H1 (cell line): ENCODE data around the gene F11R. TPM values are rescaled to one million over a fixed set of nuclear protein-coding genes. Genes with fewer than 3 reads are reported as not detected.

Source experiments
- CTCF ChIA-PET: fragments of 300-600 bp; sonication (Branson Sonifier 250); formaldehyde crosslinking; loops from one replicate; lab custom pipeline; 2021; ENCODE audit not compliant: partially characterized antibody; lab: Charles Lee
- POLR2A ChIA-PET: fragments of 300-600 bp; sonication (Branson Sonifier 250); formaldehyde crosslinking; loops from one replicate; lab custom pipeline; 2021; ENCODE audit warnings: inconsistent platforms; ENCODE audit not compliant: partially characterized antibody; lab: Charles Lee
- DNase-seq, 2 experiments: peaks; one replicate each; pipeline versions ENCODE4 v3.0.0 to v3.0.0-alpha.2; 2010 to 2022; ENCODE audit warnings: low spot score in 2 of 2, low read depth in 1 of 2, mixed read lengths in 1 of 2
- FAIRE-seq: peaks from 2 replicates; lab custom pipeline; 2011; peaks lifted over from hg19 to GRCh38; lab: Jason Lieb, UNC
- H2AFZ ChIP-seq: 2 replicates; pipeline ENCODE4 v1.8.1; 2012; ENCODE audit warnings: low read length, inconsistent platforms
- H2AK5ac ChIP-seq: 2 replicates; pipeline ENCODE4 v1.6.1; 2013; ENCODE audit warnings: low read depth, low read length
- H2BK120ac ChIP-seq: replicated peaks from 2 replicates; pipeline ENCODE3; 2013; ENCODE audit warnings: low read depth, low read length, inconsistent platforms
- H2BK12ac ChIP-seq: 2 replicates; pipeline ENCODE4 v1.6.1; 2013; ENCODE audit warnings: low read depth, low read length
- H2BK15ac ChIP-seq: 2 replicates; pipeline ENCODE4 v1.6.1; 2013; ENCODE audit warnings: low read length
- H2BK20ac ChIP-seq: 2 replicates; pipeline ENCODE4 v1.6.1; 2013; ENCODE audit warnings: low read length
- H2BK5ac ChIP-seq: 2 replicates; pipeline ENCODE4 v1.6.1; 2013; ENCODE audit warnings: low read depth, low read length
- H3K14ac ChIP-seq: 2 replicates; pipeline ENCODE4 v1.6.1; 2013; ENCODE audit warnings: inconsistent platforms; ENCODE audit not compliant: insufficient read length
- H3K18ac ChIP-seq: 2 replicates; pipeline ENCODE4 v1.6.1; 2013; ENCODE audit warnings: low read length; ENCODE audit errors: extremely low read depth
- H3K23ac ChIP-seq: 2 replicates; pipeline ENCODE4 v1.6.1; 2013; ENCODE audit warnings: inconsistent platforms; ENCODE audit not compliant: insufficient read length
- H3K23me2 ChIP-seq: 2 replicates; pipeline ENCODE4 v1.6.1; 2013; ENCODE audit warnings: low read depth, low read length
- H3K27ac ChIP-seq: 2 replicates; pipeline ENCODE4 v1.6.1; 2011; ENCODE audit warnings: low read depth, low read length, inconsistent platforms
- H3K27me3 ChIP-seq, 4 experiments: replicated peaks in 1 of 4; 1 replicate in 1 of 4; 2 replicates in 3 of 4; pipeline versions ENCODE4 v1.6.1 to v1.8.1; 2011 to 2013; ENCODE audit warnings: low read length in 3 of 4, mild to moderate bottlenecking in 3 of 4, inconsistent platforms in 2 of 4, mixed read lengths in 2 of 4, moderate library complexity in 1 of 4; ENCODE audit not compliant: control insufficient read depth in 3 of 4, insufficient read depth in 3 of 4; ENCODE audit errors: extremely low read depth in 1 of 4
- H3K36me3 ChIP-seq, 4 experiments: 2 replicates each; pipeline versions ENCODE4 v1.6.1 to v1.8.1; 2011 to 2013; ENCODE audit warnings: mild to moderate bottlenecking in 4 of 4, low read length in 3 of 4, moderate library complexity in 2 of 4, control low read depth in 1 of 4, inconsistent platforms in 1 of 4; ENCODE audit not compliant: insufficient read depth in 4 of 4, control insufficient read depth in 2 of 4
- H3K4ac ChIP-seq: replicated peaks from 2 replicates; pipeline ENCODE3; 2013; ENCODE audit warnings: low read length, low read depth, mixed read lengths, inconsistent platforms; ENCODE audit not compliant: insufficient read length
- H3K4me1 ChIP-seq, 4 experiments: replicated peaks in 1 of 4; 1 replicate in 1 of 4; 2 replicates in 3 of 4; pipeline versions ENCODE4 v1.6.1 to v1.8.1; 2011 to 2013; ENCODE audit warnings: low read length in 3 of 4, inconsistent platforms in 2 of 4, mixed read lengths in 1 of 4; ENCODE audit not compliant: insufficient read depth in 4 of 4, control insufficient read depth in 3 of 4
- H3K4me2 ChIP-seq, 2 experiments: 2 replicates each; pipeline versions ENCODE4 v1.6.1 to v1.8.1; 2011 to 2013; ENCODE audit warnings: low read depth in 2 of 2, low read length in 2 of 2, control low read depth in 1 of 2, inconsistent platforms in 1 of 2, mild to moderate bottlenecking in 1 of 2; ENCODE audit not compliant: insufficient read depth in 1 of 2
- H3K4me3 ChIP-seq, 4 experiments: fragments of 200-600, 300-600 bp in 1 of 4; sonication (generic), shearing (Covaris generic), sonication (Bioruptor Twin) in 1 of 4; 2 replicates each; pipeline versions ENCODE4 v1.5.1 to v1.8.1; 2011 to 2016; ENCODE audit warnings: low read length in 4 of 4, low read depth in 3 of 4, control low read depth in 2 of 4, inconsistent platforms in 2 of 4, mild to moderate bottlenecking in 2 of 4, mixed read lengths in 1 of 4, moderate library complexity in 1 of 4; ENCODE audit not compliant: insufficient read depth in 2 of 4; ENCODE audit errors: extremely low read depth in 1 of 4
- H3K56ac ChIP-seq: replicated peaks from 2 replicates; pipeline ENCODE3; 2013; ENCODE audit warnings: low read depth, mild to moderate bottlenecking, mixed read lengths, low read length, inconsistent platforms; ENCODE audit not compliant: insufficient read length
- H3K79me1 ChIP-seq: 2 replicates; pipeline ENCODE4 v1.6.1; 2013; ENCODE audit warnings: low read depth, low read length, control low read depth
- H3K79me2 ChIP-seq, 2 experiments: 2 replicates each; pipeline versions ENCODE4 v1.6.1 to v1.8.1; 2012 to 2013; ENCODE audit warnings: low read length in 2 of 2, mild to moderate bottlenecking in 2 of 2, inconsistent platforms in 1 of 2; ENCODE audit not compliant: insufficient read depth in 2 of 2, control insufficient read depth in 1 of 2
- H3K9ac ChIP-seq, 4 experiments: replicated peaks in 1 of 4; 1 replicate in 1 of 4; 2 replicates in 3 of 4; pipeline versions ENCODE4 v1.6.1 to v1.8.1; 2011 to 2013; ENCODE audit warnings: low read depth in 3 of 4, low read length in 3 of 4, control low read depth in 2 of 4, mild to moderate bottlenecking in 2 of 4, moderate library complexity in 2 of 4, inconsistent platforms in 1 of 4; ENCODE audit errors: extremely low read depth in 1 of 4
- H3K9me3 ChIP-seq, 2 experiments: 2 replicates each; pipeline versions ENCODE4 v1.6.1 to v1.8.1; 2012 to 2013; ENCODE audit warnings: mild to moderate bottlenecking in 2 of 2, moderate library complexity in 2 of 2, control low read depth in 1 of 2, inconsistent platforms in 1 of 2, low read depth in 1 of 2, low read length in 1 of 2, mixed read lengths in 1 of 2; ENCODE audit not compliant: insufficient read depth in 2 of 2
- H4K20me1 ChIP-seq, 2 experiments: replicated peaks in 1 of 2; 2 replicates each; pipeline versions ENCODE3 to v1.8.1; 2011 to 2013; ENCODE audit warnings: inconsistent platforms in 2 of 2, low read length in 2 of 2, mild to moderate bottlenecking in 1 of 2; ENCODE audit not compliant: insufficient read depth in 2 of 2, control insufficient read depth in 1 of 2
- H4K5ac ChIP-seq: 2 replicates; pipeline ENCODE4 v1.6.1; 2013; ENCODE audit warnings: low read length, low read depth, mixed read lengths, inconsistent platforms; ENCODE audit not compliant: insufficient read length
- H4K8ac ChIP-seq: 2 replicates; pipeline ENCODE4 v1.8.0; 2013; ENCODE audit warnings: mild to moderate bottlenecking, moderate library complexity, low read length, inconsistent platforms; ENCODE audit not compliant: insufficient read depth; ENCODE audit errors: extremely low read depth
- H4K91ac ChIP-seq: replicated peaks from 2 replicates; pipeline ENCODE3; 2013; ENCODE audit warnings: low read length, mixed read lengths, inconsistent platforms; ENCODE audit not compliant: insufficient read length
- ASH2L ChIP-seq: fragments of 200-600, 300-600 bp; sonication (generic); IDR thresholded peaks from one replicate; pipeline ENCODE4 v1.7.1; 2017; ENCODE audit warnings: low read length
- ATF2 ChIP-seq: IDR thresholded peaks from 2 replicates; pipeline ENCODE4 v1.6.1; 2012; ENCODE audit warnings: low read length, inconsistent platforms
- CBX5 ChIP-seq: fragments of 300-800, 300-1000 bp; sonication (generic); IDR thresholded peaks from 2 replicates; pipeline ENCODE4 v1.7.1; 2016; ENCODE audit warnings: antibody characterized with exemption, low read length, low read depth
- EZH2 ChIP-seq: fragments of 200-600 bp; sonication (generic); IDR thresholded peaks from 2 replicates; pipeline ENCODE4 v1.7.1; 2012; ENCODE audit warnings: low read depth, mild to moderate bottlenecking, moderate library complexity, low read length, inconsistent platforms; ENCODE audit not compliant: severe bottlenecking
- GABPA ChIP-seq: IDR thresholded peaks from 2 replicates; pipeline ENCODE4 v1.6.1; 2011; ENCODE audit warnings: mild to moderate bottlenecking, low read length, moderate library complexity, borderline replicate concordance; ENCODE audit not compliant: insufficient read depth
- RFX5 ChIP-seq: IDR thresholded peaks from 2 replicates; pipeline ENCODE4 v1.6.1; 2011; ENCODE audit warnings: low read depth, low read length, improper control_type of control experiment, borderline replicate concordance
- RXRA ChIP-seq: IDR thresholded peaks from 2 replicates; pipeline ENCODE4 v1.6.1; 2011; ENCODE audit warnings: low read depth, mild to moderate bottlenecking, low read length, moderate library complexity; ENCODE audit not compliant: insufficient read depth
- SIN3A ChIP-seq, 2 experiments: IDR thresholded peaks in 1 of 2; conservative IDR thresholded peaks in 1 of 2; 2 replicates each; pipeline ENCODE4 v1.6.1; 2011 to 2012; ENCODE audit warnings: low read length in 2 of 2, improper control_type of control experiment in 1 of 2, low read depth in 1 of 2, mild to moderate bottlenecking in 1 of 2
- TAF1 ChIP-seq: IDR thresholded peaks from 2 replicates; pipeline ENCODE4 v1.6.1; 2011; ENCODE audit warnings: mild to moderate bottlenecking, low read depth, low read length
- USF2 ChIP-seq: IDR thresholded peaks from 2 replicates; pipeline ENCODE4 v1.6.1; 2011; ENCODE audit warnings: low read length, improper control_type of control experiment
- ZNF274 ChIP-seq: IDR thresholded peaks from 2 replicates; pipeline ENCODE4 v1.7.0; 2012; ENCODE audit warnings: low read length, borderline replicate concordance; ENCODE audit errors: extremely low read depth
- WGBS, 2 experiments: shearing (Covaris generic) in 1 of 2; methylation state at CpG; one replicate each; pipeline versions ENCODE4 v1.1.6 to v1.1.7; 2013 to 2015; ENCODE audit warnings: low lambda C conversion rate in 2 of 2, mixed read lengths in 2 of 2, inconsistent platforms in 1 of 2, low coverage in 1 of 2, missing lambda C conversion rate in 1 of 2; ENCODE audit not compliant: insufficient replicate concordance in 2 of 2, insufficient coverage in 1 of 2, insufficient read length in 1 of 2; ENCODE audit errors: extremely low coverage in 1 of 2, missing lambda C conversion rate in 1 of 2; 5-methylcytosine and 5-hydroxymethylcytosine counted together
- polyA plus RNA-seq, 7 experiments: library from polyadenylated mRNA; depleted of rRNA in 3 of 7; stranded (reverse) in 5 of 7; unstranded in 2 of 7; fragments of >200 nt in 5 of 7; fragments of 200-250 nt in 2 of 7; gene quantifications; 1 replicate in 5 of 7; 2 replicates in 1 of 7; 4 replicates in 1 of 7; pipeline versions ENCODE4 v1.2.1 to v1.2.3, GENCODE V29; 2011 to 2013; ENCODE audit warnings: missing spikeins in 2 of 7, mixed read lengths in 2 of 7
- total RNA-seq: library from RNA; stranded (reverse); fragmentation: NEBNext Ultra II Directional; extraction: Animal tissue kit (Norgen Biotek cat#: 25700); gene quantifications from 2 replicates; pipeline ENCODE4 v1.2.1, GENCODE V29; 2021

F11R gene
- total and polyA plus RNA-seq, 2 of the 8 experiments (the other 6 are each of a cell fraction or from before 2014, with no cell fraction given) = 159 to 200 TPM

GRCh38 chr1:160956966-160957365 is 64.0 kb downstream of the F11R start:
- 79% methylated on average over 4 of the region's 4 CpGs; no CpG with 5 or more reads in 1 of the 2 experiments for WGBS, 2 experiments
- no peak for TF ChIP-seq ASH2L
- no peak for TF ChIP-seq CBX5
- TF ChIP-seq GABPA = no peak
- TF ChIP-seq ATF2 = no peak
- TF ChIP-seq USF2 = no peak
- no peak for TF ChIP-seq TAF1
- TF ChIP-seq SIN3A (conservative IDR thresholded peaks at IDR 0.05 in 1 of 2, IDR thresholded peaks at IDR 0.05 in 1 of 2; ENCODE audit: low read depth in 1 of 2, low read length in 2 of 2) = no peak
- TF ChIP-seq ZNF274 = no peak
- TF ChIP-seq RXRA = no peak
- TF ChIP-seq EZH2 = no peak
- TF ChIP-seq RFX5 = no peak

More at GRCh38 chr1:160956966-160957365, 64.0 kb downstream of the F11R start:
- Histone ChIP-seq H3K79me2 (no peaks in the 10 kb centered on the region), H3K56ac (no peak overlapping the region), H4K20me1 (no peaks in the 10 kb centered on the region), H2BK20ac (no peak overlapping the region), H2AK5ac (no peak overlapping the region), H2BK5ac (no peak overlapping the region), H4K5ac (no peak overlapping the region), H3K4ac (no peak overlapping the region), H3K14ac (no peak overlapping the region), H3K27ac (no peak overlapping the region), H3K36me3 (no peaks in the 10 kb centered on the region), H3K4me3 (no peak overlapping the region), H4K8ac (no peak overlapping the region), H3K23me2 (no peaks in the 10 kb centered on the region), H2BK15ac (peak overlapping the region; percentile 65; the same call in 1 of the 2 replicates), H3K4me2 (no peak overlapping the region), H3K4me1 (peaks cover 0 to 9% (median 3%) of the 10 kb centered on the region in 4 experiments; a peak in 6 of 7 replicates), H3K9ac (no peak overlapping the region), H2AFZ (0 out of 2 replicates have a peak overlapping the region, but pooled peaks have one; percentile 6), H2BK12ac (peak overlapping the region; percentile 20; the same call in 1 of the 2 replicates), H4K91ac (no peak overlapping the region), H3K79me1 (no peaks in the 10 kb centered on the region), H3K27me3 (no peaks in the 10 kb centered on the region), H2BK120ac (no peak overlapping the region), H3K18ac (no peak overlapping the region), H3K9me3 (no peaks in the 10 kb centered on the region), H3K23ac (no peak overlapping the region)
- DNase-seq = no peak
- CTCF ChIA-PET = interaction anchor here (0.7 to 8.2 kb wide), 2 partner anchors 118 to 125 kb away, joined by 3 to 219 read pairs; no protein-coding TSS in a partner anchor
- FAIRE-seq = no peak
- POLR2A ChIA-PET = no interaction called here
